Sigmoid colon (tissue), 7 donors: ENCODE results near the gene TP53I3. TPM values are rescaled to one million over a fixed set of nuclear protein-coding genes. Genes with fewer than 3 reads are reported as not detected.

ENCODE experiments used
- DNase-seq: peaks from one replicate; pipeline ENCODE4 v3.0.0-alpha.2; 2019
- H3K27ac ChIP-seq, 4 donors: fragments of 200-600 bp; sonication (generic); one replicate each; pipeline ENCODE4 v1.5.1; 2016 to 2019; ENCODE audit warnings: mild to moderate bottlenecking in 1 of 4
- H3K27me3 ChIP-seq, 3 donors: fragments of 200-600 bp; sonication (generic); one replicate each; pipeline ENCODE4 v1.5.1; 2019; ENCODE audit warnings: mild to moderate bottlenecking in 1 of 3
- H3K36me3 ChIP-seq, 4 donors: fragments of 200-600 bp; sonication (generic); one replicate each; pipeline ENCODE4 v1.5.1; 2016 to 2019
- H3K4me1 ChIP-seq, 4 donors: fragments of 200-600 bp; sonication (generic); one replicate each; pipeline ENCODE4 v1.5.1; 2017 to 2019
- H3K4me3 ChIP-seq, 4 donors: fragments of 200-600 bp; sonication (generic); one replicate each; pipeline ENCODE4 v1.5.1; 2017 to 2019; ENCODE audit warnings: mild to moderate bottlenecking in 2 of 4, moderate library complexity in 1 of 4
- H3K9me3 ChIP-seq, 4 donors: fragments of 200-600 bp in 3 of 4; sonication (generic) in 3 of 4; one replicate each; pipeline versions ENCODE4 v1.5.1 to v1.6.1; 2013 to 2019
- EP300 ChIP-seq, 4 donors: sonication (generic); formaldehyde crosslinking; IDR thresholded peaks; one replicate each; pipeline ENCODE4 v1.6.1; 2017; ENCODE audit warnings: antibody characterized with exemption in 4 of 4
- POLR2A ChIP-seq, 2 donors: fragments of 450-650 bp; IDR thresholded peaks; one replicate each; pipeline ENCODE4 v1.6.1; 2016; ENCODE audit warnings: antibody characterized with exemption in 2 of 2, mild to moderate bottlenecking in 2 of 2, moderate library complexity in 2 of 2
- POLR2AphosphoS5 ChIP-seq, 4 donors: sonication (generic); formaldehyde crosslinking; IDR thresholded peaks; one replicate each; pipeline ENCODE4 v1.6.1; 2017; ENCODE audit warnings: antibody characterized with exemption in 4 of 4
- WGBS, 2 donors: extraction: QIAGEN DNeasy Blood & Tissue Kit; methylation state at CpG; one replicate each; pipeline ENCODE4 v1.1.7; 2013; 5-methylcytosine and 5-hydroxymethylcytosine counted together
- intact Hi-C: fragments of 100-400 bp; cut with DNase I; formaldehyde crosslinking; loops from one replicate; pipeline ENCODE4 v1.15.1; 2023
- polyA plus RNA-seq, 3 donors: library from polyadenylated mRNA; stranded (reverse); fragments of 200-250 nt; gene quantifications; one replicate each; pipeline ENCODE4 v1.2.3, GENCODE V29; 2013
- total RNA-seq, 4 donors: library from RNA; depleted of rRNA; stranded (reverse); fragments of >200 nt; gene quantifications; one replicate each; pipeline ENCODE4 v1.1.0, GENCODE V29; 2016
- TF ChIP-seq, protein P1 (sequence below), 4 experiments: fragments of 450-650 bp in 3 of 4; fragments of 200-600 bp in 1 of 4; IDR thresholded peaks; one replicate each; pipeline ENCODE4 v1.5.1; 2016 to 2019; ENCODE audit warnings: antibody characterized with exemption in 4 of 4, mild to moderate bottlenecking in 3 of 4, moderate library complexity in 2 of 4
- donor health status: healthy with polysubstance abuse.
- donor health status: Bipolar disorder and iron deficiency.
- donor health status: healthy.

TP53I3 gene
- total and polyA plus RNA-seq, 7 donors = 3.6 to 144 (median 27.7) TPM

DNA sequence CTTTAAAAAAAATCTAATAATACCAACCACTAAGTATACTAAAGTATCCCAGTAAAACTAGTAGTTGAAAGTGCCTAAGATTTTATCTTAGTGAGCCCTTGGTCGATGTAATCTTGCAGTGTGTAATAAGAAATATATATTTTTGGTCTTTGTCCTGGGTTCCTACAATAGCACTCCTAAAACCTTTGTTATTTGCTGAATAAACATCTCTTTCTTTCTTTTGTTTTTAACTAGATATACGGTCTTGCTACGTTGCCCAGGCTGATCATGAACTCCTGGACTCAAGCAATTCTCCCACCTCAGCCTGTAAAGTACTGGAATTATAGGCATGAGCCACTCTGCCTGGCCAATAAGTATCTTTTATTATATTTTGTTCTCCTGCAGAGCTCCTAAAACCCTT is 2.4 kb upstream of the TP53I3 start:
- Histone ChIP-seq H3K9me3 (no peaks in the 10 kb centered on the region), H3K27me3 (no peaks in the 10 kb centered on the region), H3K36me3 (peaks cover 0 to 23% (median 4%) of the 10 kb centered on the region in 4 donors), H3K4me3 (no peak overlapping the region), H3K4me1 (peaks cover 0 to 18% (median 13%) of the 10 kb centered on the region in 4 donors), H3K27ac (no peak overlapping the region)
- TF ChIP-seq EP300 (IDR thresholded peaks at IDR 0.05) (no peak), POLR2A (IDR thresholded peaks at IDR 0.05) (no peak), POLR2AphosphoS5 (IDR thresholded peaks at IDR 0.05) (no peak)
- TF ChIP-seq, protein P1, sequence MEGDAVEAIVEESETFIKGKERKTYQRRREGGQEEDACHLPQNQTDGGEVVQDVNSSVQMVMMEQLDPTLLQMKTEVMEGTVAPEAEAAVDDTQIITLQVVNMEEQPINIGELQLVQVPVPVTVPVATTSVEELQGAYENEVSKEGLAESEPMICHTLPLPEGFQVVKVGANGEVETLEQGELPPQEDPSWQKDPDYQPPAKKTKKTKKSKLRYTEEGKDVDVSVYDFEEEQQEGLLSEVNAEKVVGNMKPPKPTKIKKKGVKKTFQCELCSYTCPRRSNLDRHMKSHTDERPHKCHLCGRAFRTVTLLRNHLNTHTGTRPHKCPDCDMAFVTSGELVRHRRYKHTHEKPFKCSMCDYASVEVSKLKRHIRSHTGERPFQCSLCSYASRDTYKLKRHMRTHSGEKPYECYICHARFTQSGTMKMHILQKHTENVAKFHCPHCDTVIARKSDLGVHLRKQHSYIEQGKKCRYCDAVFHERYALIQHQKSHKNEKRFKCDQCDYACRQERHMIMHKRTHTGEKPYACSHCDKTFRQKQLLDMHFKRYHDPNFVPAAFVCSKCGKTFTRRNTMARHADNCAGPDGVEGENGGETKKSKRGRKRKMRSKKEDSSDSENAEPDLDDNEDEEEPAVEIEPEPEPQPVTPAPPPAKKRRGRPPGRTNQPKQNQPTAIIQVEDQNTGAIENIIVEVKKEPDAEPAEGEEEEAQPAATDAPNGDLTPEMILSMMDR (IDR thresholded peaks at IDR 0.05) = no peak
- WGBS, 2 donors = 71 to 89% methylated on average over 3 of the region's 3 CpGs
- no peak for DNase-seq
- intact Hi-C loops = no loop called here

DNA sequence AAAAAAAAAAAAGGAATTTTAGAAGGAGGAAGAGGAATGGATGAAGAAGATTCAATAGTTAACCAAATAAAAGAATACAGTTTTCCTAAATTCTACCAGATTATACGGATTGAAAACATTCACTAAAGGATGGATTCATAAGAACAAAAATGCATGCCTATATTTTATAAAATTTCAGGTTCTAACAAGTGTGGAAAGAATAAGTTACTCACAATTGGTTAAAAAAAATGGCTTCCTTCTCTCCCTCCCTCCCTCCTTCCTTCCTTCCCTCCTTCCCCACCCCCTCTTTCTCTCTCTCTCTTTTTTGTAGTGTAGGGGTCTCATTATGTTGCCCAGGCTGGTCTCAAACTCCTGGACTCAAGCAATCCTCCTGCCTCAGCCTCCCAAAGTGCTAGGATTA is 1.6 kb upstream of the TP53I3 start:
- Histone ChIP-seq H3K36me3 (peaks cover 0 to 31% (median 4%) of the 10 kb centered on the region in 4 donors), H3K9me3 (no peaks in the 10 kb centered on the region), H3K27ac (no peak overlapping the region), H3K4me1 (peaks cover 0 to 18% (median 13%) of the 10 kb centered on the region in 4 donors), H3K4me3 (no peak overlapping the region), H3K27me3 (no peaks in the 10 kb centered on the region)
- DNase-seq = no peak
- TF ChIP-seq, protein P1 (IDR thresholded peaks at IDR 0.05) = no peak
- TF ChIP-seq POLR2AphosphoS5 (IDR thresholded peaks at IDR 0.05) (no peak), EP300 (IDR thresholded peaks at IDR 0.05) (no peak), POLR2A (IDR thresholded peaks at IDR 0.05) (no peak)
- intact Hi-C loops = no loop called here
- 93 to 94% methylated on average over 1 of the region's 1 CpG for WGBS, 2 donors

DNA sequence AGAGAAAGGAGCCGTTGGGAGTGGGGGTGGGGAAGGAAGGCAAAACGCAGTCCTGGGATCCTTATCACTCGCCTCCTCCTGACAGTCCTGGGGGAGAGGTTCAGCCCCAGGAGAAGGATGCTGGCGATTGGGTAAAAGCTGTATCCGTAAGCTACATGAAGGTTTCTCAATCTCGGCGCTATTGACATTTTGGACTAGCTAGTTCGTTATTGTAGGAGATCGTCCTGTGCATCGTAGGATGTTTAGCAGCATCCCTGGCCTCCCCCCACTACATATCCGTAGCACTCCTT is 511 bp upstream of the TP53I3 start:
- intact Hi-C loops = loop anchor here (2.0 kb wide), 1 partner anchor 38 kb away; the partner anchor contains the start of genes FAM228B and PFN4
- Histone ChIP-seq H3K27me3 (no peaks in the 10 kb centered on the region), H3K9me3 (no peaks in the 10 kb centered on the region), H3K4me1 (peaks cover 0 to 18% (median 13%) of the 10 kb centered on the region in 4 donors), H3K27ac (peak overlapping the region; percentile 82 to 95 (median 92)), H3K36me3 (peaks cover 0 to 41% (median 4%) of the 10 kb centered on the region in 4 donors), H3K4me3 (peak overlapping the region; percentile 46 to 64 (median 55))
- no peak for DNase-seq
- WGBS, 2 donors = 9 to 28% methylated on average over 11 of the region's 11 CpGs
- TF ChIP-seq EP300 (IDR thresholded peaks at IDR 0.05) = no peak
- TF ChIP-seq POLR2AphosphoS5 (IDR thresholded peaks at IDR 0.05) = no peak
- no peak for TF ChIP-seq POLR2A (IDR thresholded peaks at IDR 0.05)
- TF ChIP-seq, protein P1 (IDR thresholded peaks at IDR 0.05) = no peak

DNA sequence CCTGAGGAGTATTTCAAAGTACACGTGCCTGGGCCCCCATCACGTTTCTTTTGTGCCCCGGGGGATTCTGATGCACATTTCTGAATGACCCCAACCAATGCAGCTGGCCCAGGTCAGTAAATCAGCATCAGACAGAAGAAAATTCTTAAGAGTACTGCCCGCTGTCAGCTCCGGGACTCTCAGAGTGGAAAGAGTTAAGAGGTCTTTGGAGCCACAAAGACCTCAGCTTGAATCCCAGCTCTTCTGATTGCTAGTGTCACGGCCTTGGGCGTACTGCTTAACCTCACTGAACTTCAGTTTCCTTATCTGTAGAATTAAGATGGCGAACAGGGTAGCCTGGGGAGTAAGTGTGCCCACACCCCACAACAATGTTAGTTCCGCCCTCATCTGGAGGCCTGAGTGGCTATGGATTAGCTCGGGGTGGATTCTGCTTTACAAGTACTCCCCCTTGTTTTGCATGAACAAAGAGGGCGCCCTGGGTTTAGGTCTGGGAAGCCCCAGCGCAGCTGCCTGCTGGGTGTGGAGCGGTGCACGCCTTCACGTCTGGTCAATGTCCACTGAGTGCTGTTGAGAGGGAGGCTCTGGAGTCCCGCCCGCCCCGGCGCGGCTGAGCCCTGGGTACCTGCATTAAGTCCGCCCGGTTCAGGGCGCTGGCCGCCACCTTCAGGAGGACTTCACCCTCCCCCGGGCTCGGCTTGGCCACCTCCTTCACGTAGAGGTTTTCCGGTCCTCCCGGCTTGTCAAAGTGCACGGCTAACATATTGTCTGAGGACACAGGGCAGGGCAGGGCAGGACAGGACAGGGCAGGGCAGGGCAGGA is 858 bp downstream of the TP53I3 start:
- Histone ChIP-seq H3K27me3 (no peaks in the 10 kb centered on the region), H3K27ac (peak overlapping the region; percentile 82 to 95 (median 92)), H3K4me3 (peak overlapping the region; percentile 46 to 64 (median 55)), H3K9me3 (no peaks in the 10 kb centered on the region), H3K4me1 (peaks cover 0 to 18% (median 13%) of the 10 kb centered on the region in 4 donors), H3K36me3 (peaks cover 0 to 48% (median 4%) of the 10 kb centered on the region in 4 donors)
- WGBS, 2 donors = 3 to 9% methylated on average over 30 of the region's 30 CpGs
- intact Hi-C loops = loop anchor here (1.0 to 5.0 kb wide), 4 partner anchors 39 to 299 kb away; partner anchors contain the start of genes ATAD2B, FAM228B and PFN4
- no peak for DNase-seq
- TF ChIP-seq POLR2A (IDR thresholded peaks at IDR 0.05) = no peak
- peak in 1 of 4 donors; percentile 23 for TF ChIP-seq POLR2AphosphoS5 (IDR thresholded peaks at IDR 0.05)

DNA sequence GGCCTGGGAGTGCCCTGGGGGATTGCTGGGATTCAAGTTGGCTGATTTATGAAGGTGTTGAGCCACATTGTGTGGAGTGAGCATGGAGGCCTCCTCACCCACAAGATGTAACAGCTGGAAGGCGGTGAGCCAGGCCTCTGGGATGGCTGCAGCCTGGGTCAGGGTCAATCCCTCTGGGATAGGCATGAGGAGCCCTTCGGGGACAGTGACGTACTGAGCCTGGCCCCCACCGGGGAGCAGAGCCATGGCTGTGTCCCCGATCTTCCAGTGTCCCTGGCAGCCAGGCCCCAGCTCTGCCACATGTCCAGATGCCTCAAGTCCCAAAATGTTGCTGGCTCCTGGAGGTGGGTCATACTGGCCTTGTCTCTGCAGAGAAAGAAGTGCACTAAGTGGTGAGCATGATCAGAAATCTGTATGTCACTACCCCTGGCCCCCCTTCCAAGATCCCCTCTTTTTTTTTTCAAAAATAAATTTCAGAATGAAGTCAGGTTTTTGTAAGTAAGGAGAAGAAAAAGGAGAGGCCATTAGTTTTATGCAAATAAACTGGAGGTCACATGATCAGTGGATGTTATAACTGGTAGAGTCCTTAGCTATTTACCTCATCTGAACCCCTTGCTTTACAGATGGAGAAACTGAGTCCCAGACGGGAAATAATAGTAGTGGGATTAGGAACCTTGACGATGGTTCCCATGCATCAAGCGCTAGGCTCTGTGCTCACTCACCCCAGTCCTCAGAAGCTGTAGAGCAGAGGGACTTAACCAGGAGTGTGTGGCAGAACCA is 1.7 kb downstream of the TP53I3 start:
- H3K4me1 ChIP-seq = peaks cover 0 to 19% (median 13%) of the 10 kb centered on the region in 4 donors
- TF ChIP-seq POLR2AphosphoS5 (IDR thresholded peaks at IDR 0.05) = no peak
- TF ChIP-seq, protein P1 (IDR thresholded peaks at IDR 0.05) = no peak
- no peak for TF ChIP-seq POLR2A (IDR thresholded peaks at IDR 0.05)
- TF ChIP-seq EP300 (IDR thresholded peaks at IDR 0.05) = no peak
- peak overlapping the region in 2 of 4 donors; percentile 63 to 64 for H3K4me3 ChIP-seq
- H3K36me3 ChIP-seq = peaks cover 0 to 43% (median 4%) of the 10 kb centered on the region in 4 donors
- no peak for DNase-seq
- intact Hi-C loops = loop anchor here (5.0 kb wide), 2 partner anchors 261 to 299 kb away; no protein-coding TSS in a partner anchor
- H3K9me3 ChIP-seq = no peaks in the 10 kb centered on the region
- WGBS, 2 donors = 78 to 86% methylated on average over 8 of the region's 8 CpGs
- H3K27ac ChIP-seq = peak overlapping the region; percentile 82 to 95 (median 92)
- H3K27me3 ChIP-seq = no peaks in the 10 kb centered on the region
